Measurements from ENCODE around the gene OR2B2.

DNA sequence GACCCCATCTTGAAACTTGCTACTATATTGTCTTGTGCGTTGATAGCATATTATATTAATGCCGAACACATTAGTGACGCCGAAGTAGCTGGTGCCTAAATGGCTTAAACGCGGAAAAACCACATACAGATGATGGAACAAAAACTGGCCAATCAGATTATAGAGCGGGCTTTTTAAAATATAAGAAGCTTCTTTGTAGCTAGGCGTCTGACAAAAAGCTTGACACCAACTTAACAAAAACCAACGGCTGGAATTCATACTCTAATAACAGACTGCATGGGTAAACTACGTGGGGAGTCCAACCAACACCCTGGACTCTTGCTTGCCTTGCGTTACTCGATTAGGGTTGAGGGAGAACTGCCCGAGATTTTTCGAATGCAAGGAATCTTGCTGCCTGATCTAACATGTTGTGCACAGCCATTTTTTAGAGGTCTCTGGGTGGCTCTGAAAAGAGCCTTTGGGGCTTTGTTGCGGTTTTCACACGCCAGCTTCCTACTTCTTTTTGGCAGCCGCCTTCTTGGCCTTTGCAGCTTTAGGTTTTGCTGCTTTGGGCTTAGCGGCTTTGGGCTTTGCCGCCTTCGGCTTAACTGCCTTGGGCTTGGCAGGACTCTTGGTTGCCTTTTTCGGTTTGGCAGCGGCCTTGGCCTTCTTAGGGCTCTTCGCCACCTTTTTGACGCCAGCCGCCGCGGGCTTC, 45.7 kb downstream of the OR2B2 start:
- TF ChIP-seq NFIC (IDR thresholded peaks at IDR 0.05) = no peak
- no peak for TF ChIP-seq CREB1 (IDR thresholded peaks at IDR 0.05; ENCODE audit: low read depth)
- no peak for TF ChIP-seq TAF1 (IDR thresholded peaks at IDR 0.05; ENCODE audit: low read depth)
